ENCODE measurements around the gene SLC6A5. TPM values are rescaled to one million over a fixed set of nuclear protein-coding genes. Genes with fewer than 3 reads are reported as not detected.

SLC6A5 gene
- polyA plus RNA-seq, 1 of the 3 experiments (the other 2 are of a cell fraction) = not detected

DNA sequence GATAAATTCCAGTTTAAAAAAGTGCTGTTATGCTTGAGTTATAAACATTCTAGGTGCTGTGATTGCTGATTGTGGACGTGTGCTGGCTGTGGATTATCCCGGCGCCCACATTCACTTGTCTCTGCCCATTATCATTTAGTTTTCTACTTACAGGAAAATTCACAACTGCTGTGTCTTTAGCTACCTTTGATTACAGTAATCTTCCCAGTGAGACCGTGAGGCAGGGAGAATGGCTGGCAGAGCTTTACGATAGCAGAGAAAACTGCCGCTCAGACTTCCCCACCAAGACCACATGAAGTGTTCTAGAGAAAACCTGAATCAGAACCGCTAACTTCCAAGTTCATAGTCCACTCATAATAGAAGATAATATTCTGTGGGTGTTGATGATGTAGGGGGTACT lies 35.4 kb downstream of the SLC6A5 start:
- ChIA-PET POLR2A (interaction anchor here (0.7 kb wide), 1 partner anchor 48 kb away, joined by 3 read pairs; no protein-coding TSS in a partner anchor), CTCF (interaction anchor here (1.3 to 2.3 kb wide), 5 partner anchors 13 to 280 kb away, joined by 3 to 10 read pairs (median 8); no protein-coding TSS in a partner anchor)
- WGBS (ENCODE audit: low lambda C conversion rate) = 66% methylated on average over 7 of the region's 7 CpGs
- TF ChIP-seq GATA2 (CRISPR knock-in tag; IDR thresholded peaks at IDR 0.05) = no peak
- TF ChIP-seq FOSL2 (IDR thresholded peaks at IDR 0.05; ENCODE audit: borderline replicate concordance, low read depth) = no peak
- TF ChIP-seq, protein P1, sequence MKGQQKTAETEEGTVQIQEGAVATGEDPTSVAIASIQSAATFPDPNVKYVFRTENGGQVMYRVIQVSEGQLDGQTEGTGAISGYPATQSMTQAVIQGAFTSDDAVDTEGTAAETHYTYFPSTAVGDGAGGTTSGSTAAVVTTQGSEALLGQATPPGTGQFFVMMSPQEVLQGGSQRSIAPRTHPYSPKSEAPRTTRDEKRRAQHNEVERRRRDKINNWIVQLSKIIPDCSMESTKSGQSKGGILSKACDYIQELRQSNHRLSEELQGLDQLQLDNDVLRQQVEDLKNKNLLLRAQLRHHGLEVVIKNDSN (IDR thresholded peaks at IDR 0.05; ENCODE audit: borderline replicate concordance, low read depth) = no peak
- TF ChIP-seq SMC3 (IDR thresholded peaks at IDR 0.05; ENCODE audit: low read depth, low read length) = no peak
- no peak for TF ChIP-seq RCOR1 (IDR thresholded peaks at IDR 0.05; ENCODE audit: low read length)
- TF ChIP-seq SIN3A (IDR thresholded peaks at IDR 0.05; ENCODE audit: borderline replicate concordance, low read depth, low read length) = no peak
- TF ChIP-seq FOXM1 (IDR thresholded peaks at IDR 0.05; ENCODE audit: low read depth) = no peak
- no peak for TF ChIP-seq GABPA (IDR thresholded peaks at IDR 0.05; ENCODE audit: low read depth)
- no peak for TF ChIP-seq NFIC (IDR thresholded peaks at IDR 0.05; ENCODE audit: borderline replicate concordance)
- TF ChIP-seq, protein P2, sequence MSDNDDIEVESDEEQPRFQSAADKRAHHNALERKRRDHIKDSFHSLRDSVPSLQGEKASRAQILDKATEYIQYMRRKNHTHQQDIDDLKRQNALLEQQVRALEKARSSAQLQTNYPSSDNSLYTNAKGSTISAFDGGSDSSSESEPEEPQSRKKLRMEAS (IDR thresholded peaks at IDR 0.05; ENCODE audit: low read depth) = no peak
- no peak for TF ChIP-seq ELF1 (IDR thresholded peaks at IDR 0.05)
- TF ChIP-seq MEF2A (IDR thresholded peaks at IDR 0.05; ENCODE audit: borderline replicate concordance, low read depth) = no peak
- TF ChIP-seq, protein P3, sequence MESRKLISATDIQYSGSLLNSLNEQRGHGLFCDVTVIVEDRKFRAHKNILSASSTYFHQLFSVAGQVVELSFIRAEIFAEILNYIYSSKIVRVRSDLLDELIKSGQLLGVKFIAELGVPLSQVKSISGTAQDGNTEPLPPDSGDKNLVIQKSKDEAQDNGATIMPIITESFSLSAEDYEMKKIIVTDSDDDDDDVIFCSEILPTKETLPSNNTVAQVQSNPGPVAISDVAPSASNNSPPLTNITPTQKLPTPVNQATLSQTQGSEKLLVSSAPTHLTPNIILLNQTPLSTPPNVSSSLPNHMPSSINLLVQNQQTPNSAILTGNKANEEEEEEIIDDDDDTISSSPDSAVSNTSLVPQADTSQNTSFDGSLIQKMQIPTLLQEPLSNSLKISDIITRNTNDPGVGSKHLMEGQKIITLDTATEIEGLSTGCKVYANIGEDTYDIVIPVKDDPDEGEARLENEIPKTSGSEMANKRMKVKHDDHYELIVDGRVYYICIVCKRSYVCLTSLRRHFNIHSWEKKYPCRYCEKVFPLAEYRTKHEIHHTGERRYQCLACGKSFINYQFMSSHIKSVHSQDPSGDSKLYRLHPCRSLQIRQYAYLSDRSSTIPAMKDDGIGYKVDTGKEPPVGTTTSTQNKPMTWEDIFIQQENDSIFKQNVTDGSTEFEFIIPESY (IDR thresholded peaks at IDR 0.05; ENCODE audit: borderline replicate concordance, low read depth) = no peak
- TF ChIP-seq TCF12 (IDR thresholded peaks at IDR 0.05) = no peak
- TF ChIP-seq TAF1 (IDR thresholded peaks at IDR 0.05; ENCODE audit: borderline replicate concordance, low read depth, low read length) = no peak
- no peak for TF ChIP-seq JUND (IDR thresholded peaks at IDR 0.05)
- H3K9me3 ChIP-seq = no peaks in the 10 kb centered on the region
- no peak overlapping the region for H3K9ac ChIP-seq
- H3K27me3 ChIP-seq (ENCODE audit: insufficient read depth) = no peaks in the 10 kb centered on the region
- H3K9me2 ChIP-seq = no peaks in the 10 kb centered on the region
- no peak overlapping the region for H2AFZ ChIP-seq (ENCODE audit: low read depth)
- H3K4me2 ChIP-seq = no peak overlapping the region
- no peak for DNase-seq
- H3K4me1 ChIP-seq (ENCODE audit: control insufficient read depth in 1 of 2, insufficient read depth in 2 of 2, low read depth in 1 of 2, low read length in 1 of 2) = no peaks in the 10 kb centered on the region; a peak in 1 of 4 replicates
- H3K4me3 ChIP-seq (ENCODE audit: low read depth in 2 of 2, low read length in 1 of 2) = no peak overlapping the region
- H3K79me2 ChIP-seq (ENCODE audit: insufficient read depth) = no peaks in the 10 kb centered on the region
- H3F3A ChIP-seq (replicated peaks; ENCODE audit: insufficient read depth) = no peaks in the 10 kb centered on the region
- no peak overlapping the region for H3K27ac ChIP-seq (ENCODE audit: low read depth in 2 of 2, low read length in 1 of 2)
- H3K36me3 ChIP-seq (replicated peaks in 1 of 2; ENCODE audit: control insufficient read depth in 1 of 2, insufficient read depth in 2 of 2, low read length in 1 of 2) = no peaks in the 10 kb centered on the region
- no peaks in the 10 kb centered on the region for H4K20me1 ChIP-seq (ENCODE audit: insufficient read depth)

GRCh38 chr11:20638074-20638473 lies 38.7 kb downstream of the SLC6A5 start:
- H3K4me3 ChIP-seq (ENCODE audit: low read depth in 2 of 2, low read length in 1 of 2) = no peak overlapping the region
- no peaks in the 10 kb centered on the region; a peak in 1 of 4 replicates for H3K4me1 ChIP-seq (ENCODE audit: control insufficient read depth in 1 of 2, insufficient read depth in 2 of 2, low read depth in 1 of 2, low read length in 1 of 2)
- WGBS (ENCODE audit: low lambda C conversion rate) = 45% methylated on average over 7 of the region's 7 CpGs
- no peaks in the 10 kb centered on the region for H3K79me2 ChIP-seq (ENCODE audit: insufficient read depth)
- H3K27ac ChIP-seq (ENCODE audit: low read depth in 2 of 2, low read length in 1 of 2) = no peak overlapping the region
- H4K20me1 ChIP-seq (ENCODE audit: insufficient read depth) = no peaks in the 10 kb centered on the region
- H3K9me3 ChIP-seq = no peaks in the 10 kb centered on the region
- H3K9ac ChIP-seq = no peak overlapping the region
- ChIA-PET POLR2A (no interaction called here), CTCF (interaction anchor here (1.5 to 2.4 kb wide), 3 partner anchors 10 to 1512 kb away, joined by 3 to 28 read pairs (median 4); no protein-coding TSS in a partner anchor)
- H3K4me2 ChIP-seq = no peak overlapping the region
- no peaks in the 10 kb centered on the region for H3K27me3 ChIP-seq (ENCODE audit: insufficient read depth)
- no peak for DNase-seq
- H3K36me3 ChIP-seq (replicated peaks in 1 of 2; ENCODE audit: control insufficient read depth in 1 of 2, insufficient read depth in 2 of 2, low read length in 1 of 2) = no peaks in the 10 kb centered on the region
- no peaks in the 10 kb centered on the region for H3F3A ChIP-seq (replicated peaks; ENCODE audit: insufficient read depth)
- H3K9me2 ChIP-seq = no peaks in the 10 kb centered on the region
- H2AFZ ChIP-seq (ENCODE audit: low read depth) = no peak overlapping the region
- TF ChIP-seq YY1 (IDR thresholded peaks at IDR 0.05; ENCODE audit: low read depth) (no peak), FOXJ3 (CRISPR knock-in tag; IDR thresholded peaks at IDR 0.05) (no peak), EP300 (IDR thresholded peaks at IDR 0.05; ENCODE audit: borderline replicate concordance in 1 of 2, low read depth in 1 of 2, low read length in 1 of 2) (no peak), FOXM1 (IDR thresholded peaks at IDR 0.05; ENCODE audit: low read depth) (no peak), GATA2 (CRISPR knock-in tag; IDR thresholded peaks at IDR 0.05) (no peak), MXI1 (IDR thresholded peaks at IDR 0.05; ENCODE audit: low read depth, low read length) (no peak)
- TF ChIP-seq, protein P4, sequence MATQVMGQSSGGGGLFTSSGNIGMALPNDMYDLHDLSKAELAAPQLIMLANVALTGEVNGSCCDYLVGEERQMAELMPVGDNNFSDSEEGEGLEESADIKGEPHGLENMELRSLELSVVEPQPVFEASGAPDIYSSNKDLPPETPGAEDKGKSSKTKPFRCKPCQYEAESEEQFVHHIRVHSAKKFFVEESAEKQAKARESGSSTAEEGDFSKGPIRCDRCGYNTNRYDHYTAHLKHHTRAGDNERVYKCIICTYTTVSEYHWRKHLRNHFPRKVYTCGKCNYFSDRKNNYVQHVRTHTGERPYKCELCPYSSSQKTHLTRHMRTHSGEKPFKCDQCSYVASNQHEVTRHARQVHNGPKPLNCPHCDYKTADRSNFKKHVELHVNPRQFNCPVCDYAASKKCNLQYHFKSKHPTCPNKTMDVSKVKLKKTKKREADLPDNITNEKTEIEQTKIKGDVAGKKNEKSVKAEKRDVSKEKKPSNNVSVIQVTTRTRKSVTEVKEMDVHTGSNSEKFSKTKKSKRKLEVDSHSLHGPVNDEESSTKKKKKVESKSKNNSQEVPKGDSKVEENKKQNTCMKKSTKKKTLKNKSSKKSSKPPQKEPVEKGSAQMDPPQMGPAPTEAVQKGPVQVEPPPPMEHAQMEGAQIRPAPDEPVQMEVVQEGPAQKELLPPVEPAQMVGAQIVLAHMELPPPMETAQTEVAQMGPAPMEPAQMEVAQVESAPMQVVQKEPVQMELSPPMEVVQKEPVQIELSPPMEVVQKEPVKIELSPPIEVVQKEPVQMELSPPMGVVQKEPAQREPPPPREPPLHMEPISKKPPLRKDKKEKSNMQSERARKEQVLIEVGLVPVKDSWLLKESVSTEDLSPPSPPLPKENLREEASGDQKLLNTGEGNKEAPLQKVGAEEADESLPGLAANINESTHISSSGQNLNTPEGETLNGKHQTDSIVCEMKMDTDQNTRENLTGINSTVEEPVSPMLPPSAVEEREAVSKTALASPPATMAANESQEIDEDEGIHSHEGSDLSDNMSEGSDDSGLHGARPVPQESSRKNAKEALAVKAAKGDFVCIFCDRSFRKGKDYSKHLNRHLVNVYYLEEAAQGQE (IDR thresholded peaks at IDR 0.05; ENCODE audit: low read depth, low read length) = no peak
- TF ChIP-seq, protein P5, sequence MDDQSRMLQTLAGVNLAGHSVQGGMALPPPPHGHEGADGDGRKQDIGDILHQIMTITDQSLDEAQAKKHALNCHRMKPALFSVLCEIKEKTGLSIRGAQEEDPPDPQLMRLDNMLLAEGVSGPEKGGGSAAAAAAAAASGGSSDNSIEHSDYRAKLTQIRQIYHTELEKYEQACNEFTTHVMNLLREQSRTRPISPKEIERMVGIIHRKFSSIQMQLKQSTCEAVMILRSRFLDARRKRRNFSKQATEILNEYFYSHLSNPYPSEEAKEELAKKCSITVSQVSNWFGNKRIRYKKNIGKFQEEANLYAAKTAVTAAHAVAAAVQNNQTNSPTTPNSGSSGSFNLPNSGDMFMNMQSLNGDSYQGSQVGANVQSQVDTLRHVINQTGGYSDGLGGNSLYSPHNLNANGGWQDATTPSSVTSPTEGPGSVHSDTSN (IDR thresholded peaks at IDR 0.05) = no peak

Measured in SK-N-SH (cell line).